Ramos (cell line): ENCODE results near the gene LINC00237.

Experiments used
- in situ Hi-C: fragments of 300-500 bp; cut with MboI; formaldehyde crosslinking; loops from one replicate; pipeline ENCODE4 v1.14.3; 2022; ENCODE audit warnings: low sequenced_read_pairs; ENCODE audit not compliant: unreplicated experiment

LINC00237 gene

GRCh38 chr20:21100578-21101452 is 5.3 kb downstream of the LINC00237 start:
- in situ Hi-C loops = no loop called here

DNA sequence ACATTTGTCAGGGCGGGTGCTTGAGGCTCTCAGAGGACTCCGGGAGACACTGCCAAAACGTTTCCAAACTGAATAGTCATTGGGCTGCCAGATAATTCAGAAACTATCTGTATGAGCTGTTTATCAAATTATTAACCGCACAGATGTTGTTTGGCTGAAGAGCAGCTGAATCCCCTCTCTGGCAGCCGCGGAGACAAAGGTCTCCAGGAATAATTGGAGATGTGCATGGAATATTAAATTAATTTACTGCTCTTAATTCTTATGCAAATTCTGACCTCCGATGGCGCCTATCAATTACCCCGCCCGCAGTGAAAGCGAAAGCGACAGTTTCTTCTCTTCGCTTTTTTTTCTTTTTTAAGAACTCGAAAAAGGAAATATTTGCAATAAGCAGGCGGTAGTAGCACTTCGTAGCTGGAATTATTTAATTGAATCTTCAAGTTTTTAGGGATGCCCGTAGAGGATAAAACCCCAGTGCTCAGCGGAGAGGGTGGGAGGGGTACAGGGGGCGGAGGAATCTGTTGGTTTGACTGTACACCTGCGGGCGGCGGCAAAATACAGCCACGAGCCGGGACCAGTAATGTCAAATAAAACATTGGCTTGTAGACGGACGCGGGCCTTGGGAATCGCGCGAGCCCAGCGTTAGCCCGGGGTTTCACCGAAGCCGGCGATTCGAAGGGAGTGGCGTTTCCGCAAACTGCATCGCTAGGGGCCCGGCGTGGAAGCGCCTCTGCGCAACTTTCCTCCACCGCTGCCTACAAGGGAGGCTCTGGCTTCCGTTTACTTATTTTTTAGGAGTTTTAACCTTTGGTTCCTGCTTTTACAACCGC is 6.2 kb downstream of the LINC00237 start:
- in situ Hi-C loops = no loop called here

GRCh38 chr20:21096321-21097043 is 9.7 kb downstream of the LINC00237 start:
- in situ Hi-C loops = no loop called here

GRCh38 chr20:21092806-21093205 is 13.4 kb downstream of the LINC00237 start:
- in situ Hi-C loops = no loop called here

- in situ Hi-C loops = no loop called here
These were observed 15.4 kb downstream of the LINC00237 start for GRCh38 chr20:21090721-21091120.

DNA sequence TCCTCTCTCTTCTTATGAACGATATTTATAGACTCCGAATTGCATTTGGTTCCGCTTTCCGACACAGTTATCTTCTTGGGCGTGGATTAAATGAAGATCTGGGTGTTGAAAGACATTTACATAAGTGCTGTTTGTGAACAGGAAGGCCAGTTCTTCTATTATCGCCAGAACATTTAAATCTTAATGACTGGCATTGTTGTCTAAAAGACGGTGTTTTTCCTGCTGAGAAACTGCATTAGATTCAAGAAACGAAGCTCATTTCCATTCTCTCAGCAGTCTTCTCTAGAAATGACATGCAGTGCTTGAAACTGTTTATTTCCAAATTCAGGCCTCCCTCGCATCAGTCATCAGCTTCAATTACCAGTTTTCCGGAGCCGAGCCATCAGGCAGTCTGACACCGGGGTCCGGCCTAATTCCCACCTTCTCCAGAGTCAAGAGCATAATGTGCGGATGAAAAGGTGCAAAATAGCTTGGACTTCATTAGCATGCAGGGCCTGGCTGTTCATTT is 16.0 kb downstream of the LINC00237 start:
- in situ Hi-C loops = no loop called here

DNA sequence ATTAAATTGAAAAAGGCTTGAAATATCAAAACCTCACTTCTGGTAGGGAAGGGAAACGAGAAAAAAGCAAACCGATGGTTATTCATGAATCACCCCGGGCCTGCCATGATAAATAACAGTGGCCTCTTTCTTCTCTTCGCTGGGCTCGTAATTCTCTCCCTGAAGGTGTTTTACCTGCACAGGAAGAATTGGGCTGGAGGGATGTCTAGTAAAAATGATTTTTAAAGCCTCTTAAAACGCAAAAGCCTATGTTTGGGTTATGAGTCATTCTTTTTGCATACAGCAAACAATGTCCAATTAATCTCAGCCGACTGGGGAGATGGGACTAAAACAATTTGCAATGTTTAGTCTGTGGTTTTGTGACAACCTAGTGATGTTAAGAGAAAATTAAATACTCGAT is 16.8 kb downstream of the LINC00237 start:
- in situ Hi-C loops = no loop called here

GRCh38 chr20:21087862-21088540 is 18.2 kb downstream of the LINC00237 start:
- in situ Hi-C loops = no loop called here

DNA sequence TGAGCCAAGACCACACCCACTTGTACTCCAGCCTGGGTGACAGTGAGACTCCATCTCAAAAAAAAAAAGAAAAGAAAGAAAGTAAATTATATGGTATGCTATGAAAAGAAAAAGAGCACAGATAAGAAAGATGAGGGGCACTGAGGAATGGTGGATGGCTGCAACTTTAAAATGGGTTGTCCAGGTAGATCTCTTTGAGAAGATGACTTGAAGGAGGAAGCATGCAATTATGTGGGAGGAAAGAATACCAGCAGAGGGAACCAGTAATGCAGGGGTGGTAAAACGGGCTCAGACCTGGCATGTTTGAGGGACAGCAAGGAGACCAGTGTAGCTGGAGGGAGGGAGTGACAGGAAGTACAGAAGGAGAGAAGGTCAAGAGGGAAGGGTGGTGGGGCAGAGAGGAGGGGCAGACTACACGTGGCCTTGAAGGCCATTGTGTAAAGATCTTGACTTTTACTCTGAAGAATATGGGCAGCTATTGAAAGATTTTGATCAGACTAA is 22.3 kb downstream of the LINC00237 start:
- in situ Hi-C loops = no loop called here

GRCh38 chr20:21082584-21082983 is 23.6 kb downstream of the LINC00237 start:
- in situ Hi-C loops = no loop called here

GRCh38 chr20:21077809-21078345 is 28.3 kb downstream of the LINC00237 start:
- in situ Hi-C loops = no loop called here

DNA sequence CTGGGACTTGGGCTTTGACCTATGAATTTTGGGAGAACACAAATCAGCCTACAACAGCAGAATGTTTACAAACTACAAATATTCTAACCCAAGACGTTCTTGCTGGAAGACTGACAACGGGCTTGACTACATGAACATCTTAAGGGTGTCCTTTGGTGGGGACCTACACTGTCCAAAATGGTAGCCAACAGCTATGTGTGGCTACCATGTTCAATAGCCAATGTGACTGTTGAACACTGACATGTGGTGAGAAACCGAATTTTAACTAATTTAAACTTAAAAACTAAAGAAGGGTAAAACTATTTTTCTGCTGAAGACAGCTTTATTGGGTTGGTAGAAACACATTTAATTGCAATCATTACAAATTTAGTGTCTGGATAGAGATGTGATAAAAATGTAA is 30.1 kb downstream of the LINC00237 start:
- in situ Hi-C loops = no loop called here

DNA sequence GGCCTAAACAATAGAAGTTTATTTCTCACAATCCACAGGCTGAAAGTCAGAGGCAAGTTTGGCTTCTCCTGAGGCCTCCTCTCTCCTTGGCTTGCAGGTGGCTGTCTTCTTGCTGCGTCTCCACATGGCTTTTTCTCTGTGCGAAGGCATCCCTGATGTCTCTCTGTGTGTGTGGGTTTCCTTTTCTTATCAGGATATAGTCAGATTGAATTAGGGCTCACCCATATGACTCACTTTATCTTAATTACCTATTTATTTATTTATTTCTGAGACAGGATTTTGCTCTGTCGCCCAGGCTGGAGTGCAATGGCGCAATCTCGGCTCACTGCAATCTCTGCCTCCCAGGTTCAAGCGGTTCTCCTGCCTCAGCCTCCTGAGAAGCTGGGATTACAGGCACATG is 30.7 kb downstream of the LINC00237 start:
- in situ Hi-C loops = no loop called here

DNA sequence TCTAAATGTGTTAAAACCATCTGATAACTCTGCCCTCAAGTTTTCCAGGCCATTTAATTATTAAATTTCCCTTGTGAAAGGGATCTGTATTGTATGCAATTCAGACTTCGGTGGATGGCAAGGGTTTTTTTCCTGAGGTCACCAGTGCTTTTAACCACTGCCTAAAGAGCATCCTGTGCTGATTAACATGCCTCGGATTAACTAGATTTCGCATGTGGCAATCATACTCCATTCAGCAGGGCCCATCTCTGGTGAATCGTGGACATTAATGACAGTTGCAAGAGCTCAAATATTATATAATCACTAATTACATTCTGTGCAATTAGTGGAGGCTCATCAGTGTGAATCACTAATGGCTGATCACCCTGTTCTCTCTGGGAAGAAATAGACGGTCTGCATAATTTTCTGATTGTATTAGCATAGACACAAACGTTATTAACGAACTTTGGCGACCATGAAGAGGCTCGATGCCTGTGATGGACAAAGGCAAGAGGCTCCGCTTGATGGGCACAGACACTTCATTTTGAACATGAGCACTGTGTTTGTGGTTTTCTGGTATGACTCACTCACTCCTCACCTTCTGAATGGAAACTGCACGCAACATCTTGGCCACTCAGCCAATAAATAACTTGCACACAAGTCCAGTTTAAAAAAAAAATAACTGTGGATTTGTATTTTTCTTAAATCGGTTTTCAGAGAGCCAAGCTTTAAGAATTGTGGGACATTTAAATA is 31.4 kb downstream of the LINC00237 start:
- in situ Hi-C loops = no loop called here

- in situ Hi-C loops = no loop called here
These were observed 38.9 kb downstream of the LINC00237 start for GRCh38 chr20:21067255-21067654.

DNA sequence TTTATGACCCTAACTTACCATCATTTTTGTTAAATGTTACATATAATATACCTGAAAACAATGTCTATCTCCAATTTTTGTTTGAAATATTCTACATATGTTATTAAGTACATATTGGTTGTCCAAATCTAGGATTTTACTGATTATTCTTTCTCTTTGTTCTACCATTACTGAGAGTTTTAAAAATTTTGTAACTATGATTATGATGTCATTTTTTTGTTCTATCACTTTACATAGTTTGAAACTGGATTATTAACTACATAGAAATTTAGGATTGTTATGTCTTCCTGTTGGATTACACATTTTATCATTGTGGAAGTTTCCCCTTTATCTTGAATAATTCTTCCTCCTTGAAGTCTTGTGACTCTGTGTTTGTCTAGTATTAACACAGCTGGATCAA is 41.2 kb downstream of the LINC00237 start:
- in situ Hi-C loops = no loop called here

DNA sequence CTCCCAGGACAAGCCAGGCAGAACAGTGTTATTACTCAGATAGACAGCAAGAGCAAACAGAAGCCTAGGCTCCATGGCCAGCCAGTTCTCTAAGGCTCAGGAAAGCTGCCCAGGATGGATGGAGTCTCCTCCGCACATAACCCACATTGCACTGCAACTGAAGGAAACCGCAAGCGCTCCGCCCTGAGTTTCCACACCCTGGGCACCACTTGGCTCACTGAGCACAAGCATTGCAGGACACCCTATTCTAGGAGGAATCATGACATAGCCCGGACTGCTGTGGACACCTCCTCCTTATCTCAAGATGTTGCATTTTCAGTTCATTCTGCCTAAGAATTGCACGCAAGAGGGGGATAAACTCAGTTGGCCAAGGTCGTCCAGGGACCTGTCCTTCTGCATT is 42.9 kb downstream of the LINC00237 start:
- in situ Hi-C loops = no loop called here

GRCh38 chr20:21053002-21053762 is 53.0 kb downstream of the LINC00237 start:
- in situ Hi-C loops = no loop called here
